ENCODE data around the gene NFKBIB.
"Not testable (repeated sequence)": the region's sequence is repeated elsewhere in the genome, so short reads cannot be mapped to it uniquely, and the experiment has no call there.

NFKBIB gene

GRCh38 chr19:38869160-38869835 is 30.5 kb upstream of the NFKBIB start:
- H3K27ac ChIP-seq, result no peak overlapping the region
- H3K4me2 ChIP-seq (ENCODE audit: low read length), result peak overlapping the region; percentile 95
- H3K4me3 ChIP-seq (ENCODE audit: low read depth, low read length), result peak overlapping the region; percentile 55
- H2AFZ ChIP-seq, result peak overlapping the region; percentile 74
- peaks cover 2% of the 10 kb centered on the region for H3K4me1 ChIP-seq
- TF ChIP-seq, protein P1, sequence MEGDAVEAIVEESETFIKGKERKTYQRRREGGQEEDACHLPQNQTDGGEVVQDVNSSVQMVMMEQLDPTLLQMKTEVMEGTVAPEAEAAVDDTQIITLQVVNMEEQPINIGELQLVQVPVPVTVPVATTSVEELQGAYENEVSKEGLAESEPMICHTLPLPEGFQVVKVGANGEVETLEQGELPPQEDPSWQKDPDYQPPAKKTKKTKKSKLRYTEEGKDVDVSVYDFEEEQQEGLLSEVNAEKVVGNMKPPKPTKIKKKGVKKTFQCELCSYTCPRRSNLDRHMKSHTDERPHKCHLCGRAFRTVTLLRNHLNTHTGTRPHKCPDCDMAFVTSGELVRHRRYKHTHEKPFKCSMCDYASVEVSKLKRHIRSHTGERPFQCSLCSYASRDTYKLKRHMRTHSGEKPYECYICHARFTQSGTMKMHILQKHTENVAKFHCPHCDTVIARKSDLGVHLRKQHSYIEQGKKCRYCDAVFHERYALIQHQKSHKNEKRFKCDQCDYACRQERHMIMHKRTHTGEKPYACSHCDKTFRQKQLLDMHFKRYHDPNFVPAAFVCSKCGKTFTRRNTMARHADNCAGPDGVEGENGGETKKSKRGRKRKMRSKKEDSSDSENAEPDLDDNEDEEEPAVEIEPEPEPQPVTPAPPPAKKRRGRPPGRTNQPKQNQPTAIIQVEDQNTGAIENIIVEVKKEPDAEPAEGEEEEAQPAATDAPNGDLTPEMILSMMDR (IDR thresholded peaks at IDR 0.05), result no peak
- no peaks in the 10 kb centered on the region for H3K36me3 ChIP-seq (ENCODE audit: control insufficient read depth, insufficient read depth, low read length)
- no peaks in the 10 kb centered on the region for H3K9me3 ChIP-seq (ENCODE audit: control insufficient read depth, low read length)
- no peaks in the 10 kb centered on the region for H3K79me2 ChIP-seq
- H3K27me3 ChIP-seq (ENCODE audit: control insufficient read depth, insufficient read depth, low read length), result no peaks in the 10 kb centered on the region
- no peak overlapping the region for H3K9ac ChIP-seq

- H3K27ac ChIP-seq, result no peak overlapping the region
These were observed 29.7 kb upstream of the NFKBIB start for GRCh38 chr19:38869836-38870607.

GRCh38 chr19:38870612-38871011 is 29.2 kb upstream of the NFKBIB start:
- H3K9ac ChIP-seq, result no peak overlapping the region
- H3K27me3 ChIP-seq (ENCODE audit: control insufficient read depth, insufficient read depth, low read length), result no peaks in the 10 kb centered on the region
- H3K4me1 ChIP-seq, result peaks cover 2% of the 10 kb centered on the region
- H3K27ac ChIP-seq, result no peak overlapping the region
- H3K9me3 ChIP-seq (ENCODE audit: control insufficient read depth, low read length), result no peaks in the 10 kb centered on the region
- no peaks in the 10 kb centered on the region for H3K79me2 ChIP-seq
- H3K4me3 ChIP-seq (ENCODE audit: low read depth, low read length), result no peak overlapping the region
- H2AFZ ChIP-seq, result peak overlapping the region; percentile 74
- TF ChIP-seq, protein P1 (IDR thresholded peaks at IDR 0.05), result no peak
- H3K4me2 ChIP-seq (ENCODE audit: low read length), result peak overlapping the region; percentile 95
- no peaks in the 10 kb centered on the region for H3K36me3 ChIP-seq (ENCODE audit: control insufficient read depth, insufficient read depth, low read length)

More at GRCh38 chr19:38869836-38870607, 29.7 kb upstream of the NFKBIB start:
- peaks cover 2% of the 10 kb centered on the region for H3K4me1 ChIP-seq
- no peaks in the 10 kb centered on the region for H3K9me3 ChIP-seq (ENCODE audit: control insufficient read depth, low read length)
- no peaks in the 10 kb centered on the region for H3K79me2 ChIP-seq
- peak overlapping the region; percentile 74 for H2AFZ ChIP-seq
- H3K4me2 ChIP-seq (ENCODE audit: low read length), result peak overlapping the region; percentile 95
- no peak overlapping the region for H3K9ac ChIP-seq
- H3K27me3 ChIP-seq (ENCODE audit: control insufficient read depth, insufficient read depth, low read length), result no peaks in the 10 kb centered on the region
- TF ChIP-seq, protein P1 (IDR thresholded peaks at IDR 0.05), result peak; percentile 88
- H3K4me3 ChIP-seq (ENCODE audit: low read depth, low read length), result peak overlapping the region; percentile 55
- H3K36me3 ChIP-seq (ENCODE audit: control insufficient read depth, insufficient read depth, low read length), result no peaks in the 10 kb centered on the region

- H3K4me3 ChIP-seq (ENCODE audit: low read depth, low read length); H3K9ac ChIP-seq; H2AFZ ChIP-seq; H3K9me3 ChIP-seq (ENCODE audit: control insufficient read depth, low read length); H3K79me2 ChIP-seq; H3K27me3 ChIP-seq (ENCODE audit: control insufficient read depth, insufficient read depth, low read length); H3K4me2 ChIP-seq (ENCODE audit: low read length); H3K4me1 ChIP-seq; H3K36me3 ChIP-seq (ENCODE audit: control insufficient read depth, insufficient read depth, low read length); H3K27ac ChIP-seq: not testable (repeated sequence)
These were observed 26.4 kb upstream of the NFKBIB start for GRCh38 chr19:38873400-38873799.

DNA sequence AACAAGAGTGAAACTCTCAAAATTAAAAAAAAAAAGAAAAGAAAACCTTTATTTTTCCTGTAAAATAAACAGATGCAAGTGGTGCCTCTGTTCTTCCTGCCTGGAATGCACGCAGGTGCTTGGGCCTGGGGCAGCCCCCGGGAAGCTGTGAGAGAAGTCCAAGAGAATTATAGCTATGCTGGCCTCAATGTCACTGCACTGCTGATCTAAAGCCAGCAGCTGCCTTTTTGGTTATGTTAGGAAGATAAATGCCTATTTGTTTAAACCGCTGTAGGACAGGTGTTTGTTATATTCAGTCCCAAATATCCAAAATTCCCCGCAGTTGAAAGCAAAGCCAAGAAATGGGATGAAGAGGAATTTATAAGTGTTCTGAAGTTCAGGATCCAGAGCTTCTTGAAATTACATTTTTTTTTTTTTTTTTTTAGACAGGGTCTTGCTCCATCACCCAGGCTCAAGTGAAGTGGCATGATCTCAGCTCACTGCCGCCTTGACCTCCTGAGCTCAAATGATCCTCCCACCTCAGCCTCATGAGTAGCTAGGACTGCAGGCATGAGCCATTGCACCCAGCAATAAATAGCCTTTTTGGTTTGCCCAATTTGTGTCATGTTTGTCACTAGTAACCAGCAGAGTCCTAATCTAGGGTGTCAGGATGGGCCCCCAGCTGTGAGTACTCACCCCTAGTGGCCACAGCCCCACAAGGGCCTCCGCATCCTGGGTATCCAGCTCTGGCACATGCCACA is 23.9 kb upstream of the NFKBIB start:
- Histone ChIP-seq H2AFZ (no peak overlapping the region), H3K9ac (no peak overlapping the region), H3K4me3 (ENCODE audit: low read depth, low read length) (no peak overlapping the region), H3K27ac (no peak overlapping the region), H3K4me2 (ENCODE audit: low read length) (no peak overlapping the region), H3K36me3 (ENCODE audit: control insufficient read depth, insufficient read depth, low read length) (no peaks in the 10 kb centered on the region), H3K27me3 (ENCODE audit: control insufficient read depth, insufficient read depth, low read length) (no peaks in the 10 kb centered on the region), H3K4me1 (no peaks in the 10 kb centered on the region), H3K9me3 (ENCODE audit: control insufficient read depth, low read length) (no peaks in the 10 kb centered on the region), H3K79me2 (no peaks in the 10 kb centered on the region)
- TF ChIP-seq, protein P1 (IDR thresholded peaks at IDR 0.05), result no peak
